HepG2 (cell line): Measurements from ENCODE around the gene TSSK3. TPM values are rescaled to one million over a fixed set of nuclear protein-coding genes. Genes with fewer than 3 reads are reported as not detected.

Source experiments
- FOSL2 ChIP-seq: sonication (generic); formaldehyde crosslinking; IDR thresholded peaks from 2 replicates; pipeline ENCODE4 v1.4.0; 2020; ENCODE audit warnings: missing genetic modification reagents
- GRHL1 ChIP-seq: sonication (generic); formaldehyde crosslinking; conservative IDR thresholded peaks from 2 replicates; pipeline ENCODE4 v1.8.0; 2022; ENCODE audit warnings: missing genetic modification reagents
- GTF2F1 ChIP-seq: fragments of 150-350 bp; IDR thresholded peaks from 2 replicates; pipeline ENCODE4 v1.6.1; 2014; ENCODE audit warnings: low read length
- HHEX ChIP-seq: IDR thresholded peaks from 2 replicates; pipeline ENCODE4 v1.6.1; 2016; ENCODE audit warnings: control low read depth
- HNF4G ChIP-seq, 2 experiments: sonication (generic) in 1 of 2; formaldehyde crosslinking in 1 of 2; IDR thresholded peaks; 2 replicates each; pipeline versions ENCODE4 v1.4.0 to v1.6.1; 2011 to 2020; ENCODE audit warnings: borderline replicate concordance in 2 of 2, low read depth in 2 of 2, mild to moderate bottlenecking in 2 of 2, low read length in 1 of 2, missing genetic modification reagents in 1 of 2, moderate library complexity in 1 of 2
- JARID2 ChIP-seq: sonication (generic); formaldehyde crosslinking; IDR thresholded peaks from 2 replicates; pipeline ENCODE4 v1.8.1; 2023; ENCODE audit warnings: missing genetic modification reagents, inconsistent platforms; ENCODE audit not compliant: insufficient replicate concordance
- PBX2 ChIP-seq: IDR thresholded peaks from 2 replicates; pipeline ENCODE4 v1.6.1; 2016; ENCODE audit warnings: control low read depth
- RNF219 ChIP-seq: sonication (generic); formaldehyde crosslinking; IDR thresholded peaks from 2 replicates; pipeline ENCODE4 v1.5.0; 2020; ENCODE audit warnings: mild to moderate bottlenecking, missing genetic modification reagents
- TGIF2 ChIP-seq: IDR thresholded peaks from 2 replicates; pipeline ENCODE4 v1.6.1; 2016; ENCODE audit warnings: control low read depth, missing compliant biosample characterization
- ZBTB33 ChIP-seq: sonication (generic); formaldehyde crosslinking; IDR thresholded peaks from 2 replicates; pipeline ENCODE4 v1.4.0; 2020; ENCODE audit warnings: missing genetic modification reagents
- ZGPAT ChIP-seq: IDR thresholded peaks from 2 replicates; pipeline ENCODE4 v1.6.1; 2016; ENCODE audit warnings: mild to moderate bottlenecking
- ZNF33B ChIP-seq: sonication (generic); formaldehyde crosslinking; IDR thresholded peaks from 2 replicates; pipeline ENCODE4 v1.5.1; 2020; ENCODE audit warnings: mild to moderate bottlenecking, missing genetic modification reagents
- ZNF615 ChIP-seq: sonication (generic); formaldehyde crosslinking; IDR thresholded peaks from 2 replicates; pipeline ENCODE4 v1.5.0; 2020; ENCODE audit warnings: mild to moderate bottlenecking, missing genetic modification reagents, borderline replicate concordance
- ZNF75D ChIP-seq: sonication (generic); formaldehyde crosslinking; IDR thresholded peaks from 2 replicates; pipeline ENCODE4 v1.8.1; 2023; ENCODE audit warnings: missing genetic modification reagents, mild to moderate bottlenecking, borderline replicate concordance
- ZSCAN22 ChIP-seq: sonication (generic); formaldehyde crosslinking; IDR thresholded peaks from 2 replicates; pipeline ENCODE4 v1.4.0; 2020; ENCODE audit warnings: mild to moderate bottlenecking, missing genetic modification reagents
- polyA plus RNA-seq, 8 experiments: library from polyadenylated mRNA; depleted of rRNA in 3 of 8; stranded (reverse) in 7 of 8; unstranded in 1 of 8; fragments of >200 nt; fragmentation: Illumina TruSeq in 4 of 8; extraction: Trizol in 4 of 8; gene quantifications; 2 replicates each; pipeline versions ENCODE4 v1.2.1 to v1.2.3, GENCODE V29; 2011 to 2016; ENCODE audit warnings: low read depth in 4 of 8, missing spikeins in 1 of 8, mixed read lengths in 1 of 8; ENCODE audit not compliant: insufficient read depth in 1 of 8
- total RNA-seq, 5 experiments: library from RNA; depleted of rRNA; stranded (reverse); fragments of >200 nt; fragmentation: Illumina TruSeq; extraction: Trizol; gene quantifications; 2 replicates each; pipeline ENCODE4 v1.2.3, GENCODE V29; 2016; ENCODE audit warnings: low read depth in 1 of 5
- TF ChIP-seq, protein P1 (sequence below): sonication (generic); formaldehyde crosslinking; IDR thresholded peaks from 2 replicates; pipeline ENCODE4 v1.4.0; 2020; ENCODE audit warnings: missing genetic modification reagents
- TF ChIP-seq, protein P2 (sequence below): sonication (generic); formaldehyde crosslinking; IDR thresholded peaks from 2 replicates; pipeline ENCODE4 v1.8.1; 2023; ENCODE audit warnings: mild to moderate bottlenecking, moderate library complexity, missing genetic modification reagents
- TF ChIP-seq, protein P3 (sequence below): sonication (generic); formaldehyde crosslinking; IDR thresholded peaks from 2 replicates; pipeline ENCODE4 v1.4.0; 2020; ENCODE audit warnings: mild to moderate bottlenecking, missing genetic modification reagents

Gene TSSK3
- total and polyA plus RNA-seq, 2 of the 13 experiments (the other 11 are each of a cell fraction or from before 2014, with no cell fraction given) = 1.0 to 1.1 TPM

DNA sequence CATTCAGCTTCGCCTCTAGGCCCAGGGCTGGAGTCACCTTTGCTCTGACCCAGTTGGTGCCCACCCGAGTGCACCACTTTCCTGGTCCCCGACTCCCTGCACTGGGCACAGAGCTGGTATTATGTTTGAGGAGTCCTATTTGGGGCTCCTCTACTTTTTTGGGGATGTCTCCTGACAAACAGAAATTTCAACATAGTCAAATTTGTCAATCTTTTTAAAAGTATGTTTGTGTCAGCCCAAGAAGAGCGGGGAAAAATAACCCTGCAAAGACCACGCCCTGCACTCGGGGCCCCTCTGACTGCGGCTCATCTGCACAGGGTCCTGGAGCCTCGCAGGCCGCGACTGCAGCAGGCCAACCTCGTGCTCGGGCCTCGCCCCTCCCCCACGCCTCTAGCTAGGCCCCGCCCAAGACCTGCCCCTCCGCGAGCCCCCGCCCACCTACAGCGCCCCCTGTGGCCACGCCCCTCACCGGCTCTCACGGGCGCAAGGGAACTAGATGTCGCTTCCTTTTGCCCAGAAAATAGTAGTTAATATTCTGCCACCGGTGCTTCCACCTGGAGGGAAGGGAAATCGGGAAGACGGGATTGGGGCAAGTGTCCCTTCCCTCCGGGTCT lies 11.4 kb upstream of the TSSK3 start (continued):
- TF ChIP-seq TGIF2 (CRISPR knock-in tag) (no peak), ZNF75D (CRISPR knock-in tag) (no peak), GTF2F1 (no peak), FOSL2 (CRISPR knock-in tag) (peak; percentile 29), ZNF615 (CRISPR knock-in tag) (no peak), ZGPAT (CRISPR knock-in tag) (peak; percentile 87), ZSCAN22 (CRISPR knock-in tag) (no peak), HHEX (CRISPR knock-in tag) (no peak), RNF219 (no peak), HNF4G (IDR thresholded peaks at IDR 0.05; ENCODE audit: borderline replicate concordance, low read depth, low read length) (no peak), HNF4G (CRISPR knock-in tag; IDR thresholded peaks at IDR 0.05; ENCODE audit: borderline replicate concordance, low read depth) (no peak), GRHL1 (no peak), ZBTB33 (CRISPR knock-in tag) (peak; percentile 75), JARID2 (CRISPR knock-in tag) (no peak), ZNF33B (CRISPR knock-in tag) (no peak), PBX2 (CRISPR knock-in tag) (no peak)
- TF ChIP-seq, protein P1, sequence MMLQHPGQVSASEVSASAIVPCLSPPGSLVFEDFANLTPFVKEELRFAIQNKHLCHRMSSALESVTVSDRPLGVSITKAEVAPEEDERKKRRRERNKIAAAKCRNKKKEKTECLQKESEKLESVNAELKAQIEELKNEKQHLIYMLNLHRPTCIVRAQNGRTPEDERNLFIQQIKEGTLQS = peak; percentile 50; the same call in 1 of the 2 replicates
- TF ChIP-seq, protein P2, sequence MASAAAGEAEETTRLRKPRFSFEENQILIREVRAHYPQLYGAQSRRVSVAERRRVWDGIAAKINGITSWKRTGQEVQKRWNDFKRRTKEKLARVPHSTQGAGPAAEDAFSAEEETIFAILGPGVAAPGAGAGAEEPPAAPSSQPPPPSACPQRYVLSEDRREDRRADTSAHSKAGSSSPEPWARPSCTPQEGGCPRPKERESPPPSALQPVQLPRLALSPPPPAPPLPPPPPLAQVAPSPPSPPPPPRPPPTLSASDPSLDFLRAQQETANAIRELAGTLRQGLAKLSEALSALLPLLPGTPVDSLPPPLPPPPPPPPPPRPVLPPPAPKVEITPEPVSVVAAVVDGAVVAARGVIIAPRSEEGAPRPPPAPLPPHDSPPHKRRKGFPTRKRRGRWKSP = peak; percentile 29; the same call in 1 of the 2 replicates
- TF ChIP-seq, protein P3, sequence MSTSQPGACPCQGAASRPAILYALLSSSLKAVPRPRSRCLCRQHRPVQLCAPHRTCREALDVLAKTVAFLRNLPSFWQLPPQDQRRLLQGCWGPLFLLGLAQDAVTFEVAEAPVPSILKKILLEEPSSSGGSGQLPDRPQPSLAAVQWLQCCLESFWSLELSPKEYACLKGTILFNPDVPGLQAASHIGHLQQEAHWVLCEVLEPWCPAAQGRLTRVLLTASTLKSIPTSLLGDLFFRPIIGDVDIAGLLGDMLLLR (CRISPR knock-in tag) = peak; percentile 26; the same call in 1 of the 2 replicates
